Measurements from ENCODE around the gene CEACAM1.
"Not testable (repeated sequence)": the region's sequence is repeated elsewhere in the genome, so short reads cannot be mapped to it uniquely, and the experiment has no call there.

The CEACAM1 gene

GRCh38 chr19:42508892-42509444 lies 19.3 kb downstream of the CEACAM1 start:
- DNase-seq: no peak

DNA sequence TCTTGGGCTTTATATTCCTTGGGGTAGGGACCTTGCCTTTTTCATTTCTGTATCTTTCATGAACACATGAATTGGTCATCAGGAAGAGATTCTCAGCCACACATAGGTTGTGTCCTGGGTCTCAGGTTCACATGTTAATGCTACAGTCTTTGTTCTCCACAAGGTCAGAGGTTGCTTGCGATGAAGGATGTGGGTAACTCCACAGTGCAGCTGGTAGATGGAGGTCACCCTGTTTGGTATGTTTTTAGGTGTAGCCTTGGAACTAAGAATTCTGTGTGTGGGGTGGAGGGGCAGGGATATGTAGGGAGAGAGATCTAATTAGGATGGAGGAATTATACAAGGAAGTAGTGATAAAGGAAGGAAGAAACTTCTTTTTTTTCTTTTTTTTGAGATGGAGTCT lies 23.2 kb downstream of the CEACAM1 start:
- no peak for DNase-seq

DNA sequence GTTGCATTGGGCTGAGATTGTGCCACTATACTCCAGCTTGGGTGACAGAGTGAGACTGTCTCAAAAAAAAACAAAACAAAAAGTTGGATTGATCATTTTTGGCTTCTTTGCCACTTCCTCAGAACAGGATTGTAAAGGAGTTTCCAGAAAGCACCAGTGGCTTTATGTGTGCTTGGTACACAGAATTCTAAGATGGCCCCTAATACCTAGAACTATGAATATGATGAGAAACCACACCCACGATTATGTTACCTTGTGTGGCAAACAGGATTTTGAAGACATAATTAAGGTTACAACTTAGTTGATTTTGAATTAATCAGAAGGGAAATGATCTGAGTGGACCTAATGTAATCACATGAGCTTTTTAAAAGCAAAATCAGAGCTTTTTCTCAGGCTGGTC lies 26.5 kb downstream of the CEACAM1 start:
- DNase-seq: no peak

GRCh38 chr19:42501243-42501642 lies 27.0 kb downstream of the CEACAM1 start:
- not testable (repeated sequence) for DNase-seq

GRCh38 chr19:42498169-42498757 lies 30.0 kb downstream of the CEACAM1 start:
- no peak for DNase-seq

- DNase-seq: no peak
Measured at GRCh38 chr19:42497492-42498168, 30.7 kb downstream of the CEACAM1 start.

GRCh38 chr19:42496460-42497133 lies 31.7 kb downstream of the CEACAM1 start:
- DNase-seq: no peak

DNA sequence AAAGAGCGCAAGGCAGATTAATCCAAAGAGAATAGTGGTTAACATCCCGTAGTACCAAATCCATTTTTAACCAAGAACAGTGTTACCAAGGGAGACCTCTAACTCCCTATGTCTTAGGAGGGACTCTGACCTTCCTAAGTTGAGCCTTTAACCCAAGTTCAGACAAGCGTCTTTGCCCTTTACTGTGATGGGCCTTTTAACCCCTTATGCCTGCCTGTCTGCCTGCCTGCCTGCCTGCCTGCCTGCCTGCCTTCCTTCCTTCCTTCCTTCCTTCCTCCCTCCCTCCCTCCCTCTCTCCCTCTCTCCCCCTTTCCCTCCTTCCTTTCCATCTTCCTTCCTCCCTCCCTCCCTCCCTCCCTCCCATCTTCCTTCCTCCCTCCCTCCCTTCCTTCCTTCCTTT lies 32.6 kb downstream of the CEACAM1 start:
- DNase-seq: no peak

DNA sequence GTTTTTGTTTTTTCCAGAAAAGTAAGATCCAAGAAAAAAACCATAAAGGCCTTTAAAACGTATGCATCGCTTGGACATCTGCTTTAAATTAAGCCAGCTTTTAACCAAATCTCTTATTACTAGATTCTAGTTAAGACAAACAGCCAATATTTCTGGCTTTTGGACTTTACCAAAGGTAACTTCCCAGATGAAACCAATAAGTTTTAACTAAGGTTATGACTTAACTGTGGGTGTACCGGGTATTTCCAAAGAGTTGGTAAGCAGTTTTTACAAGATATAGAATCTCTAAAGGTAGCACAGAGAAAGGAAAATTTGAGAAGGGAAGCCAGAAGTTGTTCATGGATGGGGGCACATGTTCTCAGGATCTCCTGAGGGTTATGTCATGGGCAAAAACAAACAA lies 34.0 kb downstream of the CEACAM1 start:
- DNase-seq: no peak

DNA sequence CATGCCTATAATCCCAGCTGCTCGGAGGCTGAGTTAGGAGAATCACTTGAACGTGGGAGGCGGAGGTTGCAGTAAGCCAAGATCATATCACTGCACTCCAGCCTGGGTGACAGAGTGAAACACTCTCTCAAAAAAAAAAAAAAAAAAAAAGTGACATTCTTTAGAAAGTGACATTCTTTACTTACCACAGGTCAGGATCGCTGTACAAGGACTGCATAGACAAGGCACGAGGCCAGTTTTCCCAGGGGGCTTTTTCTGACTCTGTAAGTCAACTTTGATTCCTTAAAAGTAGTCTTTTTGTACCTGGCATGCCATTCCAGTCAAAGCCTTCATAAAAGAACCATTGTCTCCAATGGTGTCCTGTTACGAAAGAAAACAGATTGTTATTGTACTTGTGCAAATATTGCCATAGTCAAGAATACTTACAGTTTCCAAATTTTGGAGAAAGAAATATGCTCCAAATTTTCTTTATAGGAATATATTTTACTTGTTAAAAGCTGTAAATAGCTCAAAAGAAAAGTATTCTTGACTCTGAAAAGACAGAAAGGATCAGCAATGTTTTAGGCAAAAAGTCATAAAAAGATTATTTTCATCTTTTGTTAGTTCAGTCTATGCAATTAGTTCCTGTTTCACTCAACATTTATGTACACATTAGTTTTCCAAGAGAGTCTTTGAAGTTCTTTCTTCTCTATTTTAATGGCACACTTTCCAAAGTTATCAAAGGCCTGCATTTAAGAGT lies 39.3 kb downstream of the CEACAM1 start:
- no peak for DNase-seq

DNA sequence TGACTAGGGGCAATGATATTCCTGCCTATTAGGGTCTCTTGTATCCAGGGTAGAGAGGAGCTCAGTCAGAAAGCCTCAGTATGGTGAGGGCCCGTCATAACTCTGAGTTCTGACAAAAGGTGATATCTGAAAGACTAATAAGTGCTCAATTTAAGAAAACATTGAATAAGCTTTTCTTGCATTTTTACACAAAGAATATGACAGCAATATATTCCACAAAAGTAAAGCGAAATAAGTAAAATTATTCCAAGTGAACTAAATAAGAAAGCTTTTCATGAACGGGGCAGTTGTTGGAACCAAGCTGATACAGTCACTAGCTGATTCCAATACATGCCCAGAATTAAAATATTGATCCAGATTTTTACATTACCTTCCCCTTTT lies 40.5 kb downstream of the CEACAM1 start:
- DNase-seq: no peak

- peak; percentile 23 for DNase-seq
Measured at GRCh38 chr19:42487032-42487797, 41.1 kb downstream of the CEACAM1 start.

GRCh38 chr19:42485036-42485435 lies 43.2 kb downstream of the CEACAM1 start:
- DNase-seq: not testable (repeated sequence)

DNA sequence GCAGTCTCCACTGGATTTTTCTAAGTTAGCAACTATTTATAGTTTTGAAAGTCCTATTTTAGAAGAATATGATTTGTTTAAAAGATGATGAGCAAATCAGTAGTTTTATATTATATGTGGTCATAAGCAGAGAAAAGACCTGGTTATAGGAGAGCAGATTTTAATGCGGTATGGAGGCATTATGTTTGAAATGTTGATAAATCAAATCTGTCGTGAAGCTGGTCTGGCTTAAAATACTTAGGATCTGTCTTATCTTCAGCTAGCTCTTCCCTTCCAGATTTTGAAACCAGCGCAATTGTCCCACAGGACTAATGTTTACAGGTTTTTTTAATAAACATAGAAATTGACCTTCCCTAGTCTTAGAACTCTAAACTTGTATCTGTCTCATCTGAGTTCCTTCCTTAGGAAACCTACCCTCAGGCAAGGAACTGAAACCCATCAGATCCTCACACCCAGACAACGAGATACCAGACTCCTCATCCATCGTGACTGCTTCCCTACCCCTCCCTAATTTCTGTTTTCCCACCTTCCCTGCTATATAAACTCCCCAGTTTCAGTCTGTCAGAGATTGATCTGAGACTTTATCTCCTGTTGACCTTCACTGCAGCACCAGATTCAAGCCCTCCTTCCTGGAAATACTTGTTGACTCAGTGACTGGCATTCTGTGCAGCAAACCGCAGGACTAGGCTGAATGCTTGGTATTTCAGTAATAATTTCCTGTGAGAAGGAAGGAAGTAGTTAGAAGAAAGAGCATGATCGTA lies 47.8 kb downstream of the CEACAM1 start:
- no peak for DNase-seq

GRCh38 chr19:42479736-42480135 lies 48.5 kb downstream of the CEACAM1 start:
- no peak for DNase-seq

DNA sequence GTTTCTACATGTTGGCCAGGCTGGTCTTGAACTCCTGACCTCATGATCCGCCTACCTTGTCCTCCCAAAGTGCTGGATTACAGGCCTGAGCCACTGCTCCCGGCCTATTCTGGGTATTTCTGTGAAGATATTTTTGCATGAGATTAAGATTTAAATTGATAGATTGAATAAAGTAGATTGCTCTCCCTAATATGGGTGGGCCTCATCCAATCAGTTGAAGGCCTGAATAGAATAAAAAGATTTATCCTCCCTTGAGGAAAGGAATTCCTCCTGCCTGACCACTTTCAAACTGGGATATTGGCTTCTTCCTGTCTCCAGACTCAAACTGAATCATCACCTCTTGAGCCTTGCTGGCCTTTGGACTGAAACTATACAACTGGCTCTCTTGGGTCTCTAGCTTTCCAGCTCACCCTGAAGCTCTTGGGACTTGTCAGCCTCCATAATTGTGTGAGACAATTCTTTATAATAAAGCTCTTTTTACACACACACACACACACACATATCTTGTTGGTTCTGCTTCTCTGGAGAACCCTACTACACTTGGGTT lies 49.4 kb downstream of the CEACAM1 start:
- DNase-seq: no peak

DNA sequence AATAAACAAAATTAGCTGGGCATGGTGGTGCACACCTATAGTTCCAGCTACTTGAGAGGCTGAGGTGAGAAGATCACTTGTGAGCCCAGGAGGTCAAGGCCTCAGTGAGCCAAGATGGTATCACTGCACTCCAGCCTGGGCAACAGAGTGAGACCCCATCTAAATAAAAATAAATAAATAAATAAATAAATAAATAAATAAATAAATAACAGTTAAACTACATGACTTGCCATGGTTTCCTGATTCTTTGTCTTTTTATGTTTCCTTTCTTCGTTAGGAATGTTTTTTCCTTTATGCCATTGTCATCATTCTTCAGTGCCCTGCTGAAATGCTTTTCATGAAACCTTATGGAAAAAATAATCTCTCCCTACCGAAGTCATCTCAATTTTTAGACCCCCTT lies 50.3 kb downstream of the CEACAM1 start:
- DNase-seq: no peak

DNA sequence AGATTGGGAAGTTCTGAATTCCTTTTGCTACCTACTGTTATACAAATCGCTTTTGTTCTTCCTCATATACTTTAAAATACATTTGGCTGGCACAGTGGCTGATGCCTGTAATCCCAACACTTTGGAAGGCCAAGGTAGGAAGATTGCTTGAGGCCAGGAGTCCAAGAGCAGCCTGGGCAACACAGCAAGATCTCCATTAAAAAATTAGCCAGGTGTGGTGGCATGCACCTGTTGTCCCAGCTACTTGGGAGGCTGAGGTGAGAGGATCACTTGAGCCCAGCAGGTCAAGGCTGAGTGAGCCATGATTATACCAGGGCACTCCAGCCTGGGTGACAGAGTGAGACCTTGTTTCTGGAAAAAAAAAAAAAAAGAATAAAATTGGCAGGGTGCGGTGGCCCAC lies 51.2 kb downstream of the CEACAM1 start:
- DNase-seq: no peak

- DNase-seq: no peak
Measured at GRCh38 chr19:42475366-42475765, 52.9 kb downstream of the CEACAM1 start.

DNA sequence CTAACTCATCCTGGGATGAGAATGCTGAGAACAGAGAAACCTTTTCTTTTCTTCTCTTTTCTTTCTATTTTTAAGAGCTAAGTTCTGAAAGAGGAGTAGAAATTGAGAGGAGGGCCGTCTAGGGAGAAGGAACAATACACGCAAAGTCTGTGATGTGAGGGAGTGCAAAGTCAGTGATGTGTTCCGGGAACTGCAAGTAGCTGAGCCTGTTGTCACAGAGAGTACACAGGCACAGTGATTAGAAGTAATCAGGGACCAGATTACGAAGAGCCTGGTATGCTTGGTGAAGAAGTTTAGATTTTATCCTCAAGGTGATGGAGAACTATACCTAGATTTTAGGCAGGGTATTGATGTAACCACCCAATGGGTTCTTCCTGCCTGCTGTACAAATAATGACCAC lies 53.5 kb downstream of the CEACAM1 start:
- DNase-seq: no peak

- no peak for DNase-seq
Measured at GRCh38 chr19:42473686-42474085, 54.6 kb downstream of the CEACAM1 start.
